GM19324 (cell line): ENCODE measurements around the gene ZNF319.

Source experiments
- ATAC-seq: cut with Tn5 transposase; IDR thresholded peaks from one replicate; pipeline ENCODE4 v1.9.1; 2021; ENCODE audit warnings: mild to moderate bottlenecking, moderate library complexity; ENCODE audit not compliant: unreplicated experiment, low FRiP score

ZNF319 gene

DNA sequence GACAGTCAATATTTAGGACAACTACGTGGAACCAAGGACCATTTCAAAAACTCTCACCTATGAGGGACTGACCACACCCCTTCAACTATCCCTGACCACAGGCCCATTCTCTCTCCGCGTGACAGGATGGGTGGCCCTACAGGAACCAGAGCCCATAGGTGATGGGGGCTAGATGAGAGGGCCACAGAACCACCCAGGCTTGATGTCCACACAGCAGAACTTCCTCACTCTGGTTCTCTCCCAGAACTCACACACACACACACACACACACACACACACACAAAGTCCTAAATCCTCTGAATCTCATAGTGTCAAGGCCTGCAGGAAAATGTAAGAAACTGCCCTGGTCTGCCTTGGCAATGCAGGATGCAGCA, 1.5 kb downstream of the ZNF319 start:
- ATAC-seq = no peak

DNA sequence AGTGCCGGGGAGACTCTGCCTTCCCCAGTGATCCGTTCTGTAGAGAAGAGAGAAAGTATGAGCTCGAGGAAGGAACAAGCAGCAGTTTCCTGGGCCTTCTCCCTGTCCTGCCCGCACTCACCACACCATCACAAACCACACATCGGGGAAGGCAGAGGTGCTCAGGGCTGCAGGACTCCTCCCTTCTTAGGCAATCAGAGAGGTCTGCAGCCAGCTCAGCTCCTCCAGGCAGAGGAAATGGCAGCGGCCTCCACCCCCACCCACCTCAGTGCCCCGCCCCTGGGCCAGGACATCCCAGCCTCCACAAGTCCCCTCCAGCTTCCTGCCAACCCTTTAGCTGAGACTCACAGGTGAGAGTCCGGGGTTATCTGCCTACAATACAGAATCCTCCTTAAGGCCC, 2.0 kb downstream of the ZNF319 start:
- no peak for ATAC-seq

DNA sequence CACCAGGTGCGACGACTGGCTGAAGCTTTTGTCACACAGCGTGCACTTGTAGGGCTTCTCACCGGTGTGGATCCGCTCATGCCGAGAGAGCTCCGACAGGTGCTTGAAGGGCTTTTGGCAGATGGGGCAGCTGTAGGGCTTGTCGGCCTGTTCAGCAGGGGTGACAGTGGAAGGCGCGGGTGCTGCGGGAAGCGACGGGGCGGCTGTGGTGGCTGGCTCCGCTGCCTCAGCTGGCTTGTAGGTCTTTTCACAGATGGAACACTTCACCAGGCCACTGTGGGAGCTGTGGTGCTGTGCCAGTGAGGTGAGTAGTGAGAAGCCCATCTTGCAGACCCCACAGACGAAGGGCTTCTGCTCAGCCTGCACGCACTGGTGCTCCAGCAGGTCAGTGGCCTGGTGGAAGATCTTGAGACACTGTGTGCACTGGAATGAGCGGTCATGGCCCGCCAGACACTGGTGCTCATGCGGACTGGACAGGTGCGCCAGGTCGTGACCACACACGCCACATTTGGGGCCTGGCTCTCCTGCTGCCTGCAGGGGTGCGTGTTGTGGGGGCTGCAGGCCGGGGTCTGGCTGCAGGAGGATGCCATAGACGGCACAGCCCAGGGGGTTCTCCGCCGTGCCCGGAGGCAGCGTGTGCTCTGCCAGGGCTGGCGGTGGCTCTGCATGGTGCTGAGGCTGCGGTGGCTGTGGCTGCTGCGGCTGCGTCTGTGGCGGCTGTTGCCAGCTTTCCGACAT, 2.8 kb downstream of the ZNF319 start:
- ATAC-seq = no peak

GRCh38 chr16:57997176-57997527, 3.3 kb downstream of the ZNF319 start:
- ATAC-seq = no peak

GRCh38 chr16:57996406-57997175, 3.9 kb downstream of the ZNF319 start:
- no peak for ATAC-seq

DNA sequence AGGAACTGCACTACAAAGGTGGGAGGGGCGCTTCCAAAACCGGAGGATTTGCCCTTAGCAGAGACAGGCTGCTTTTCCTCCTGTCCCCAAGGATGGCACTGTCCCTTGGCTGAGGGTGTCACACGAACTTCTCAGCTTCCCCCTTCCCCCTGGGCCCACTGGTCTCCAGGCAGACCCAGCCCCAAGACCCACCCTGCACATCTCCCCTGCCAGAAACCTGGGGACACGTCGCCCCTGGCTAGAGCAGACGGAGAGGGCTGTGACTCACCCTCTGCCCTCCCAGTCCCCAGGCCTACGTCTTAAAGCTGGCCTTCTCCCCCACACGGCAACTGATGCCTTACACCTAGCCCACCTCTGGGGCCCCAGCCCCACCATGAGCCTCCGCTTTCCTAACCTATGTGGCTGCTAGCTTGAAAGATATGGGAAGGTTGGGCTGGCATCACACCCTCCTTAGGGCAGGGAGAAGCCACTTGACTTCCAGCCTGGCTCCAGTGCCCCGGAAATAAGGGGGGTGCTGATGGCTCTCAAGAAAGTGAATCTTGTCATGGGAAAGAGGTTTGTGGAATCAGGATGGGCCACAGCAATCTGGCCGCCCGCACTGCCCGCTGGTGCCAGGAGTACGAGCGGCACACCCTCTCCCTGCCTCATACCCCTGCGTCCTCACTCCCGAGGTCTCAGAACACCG, 4.6 kb downstream of the ZNF319 start:
- no peak for ATAC-seq

DNA sequence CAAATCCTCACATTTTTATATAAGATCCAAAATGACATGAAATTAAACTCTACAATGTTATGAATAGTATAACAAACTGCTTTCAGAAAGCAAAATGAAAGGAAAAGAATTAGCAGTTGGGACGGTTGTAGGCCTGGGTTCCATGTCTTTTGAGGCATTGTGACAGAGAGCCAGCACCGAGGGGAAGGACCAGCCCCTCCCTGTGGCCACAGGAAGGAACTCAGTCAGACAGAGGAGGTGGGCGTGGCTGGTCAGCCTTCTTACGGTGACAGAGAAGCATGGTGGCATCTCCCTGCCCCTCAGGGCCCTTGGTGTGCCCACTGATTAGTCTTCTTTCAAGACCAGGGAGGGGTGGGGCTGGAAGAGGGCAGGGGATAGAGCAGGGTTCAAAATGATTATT, 5.7 kb downstream of the ZNF319 start:
- no peak for ATAC-seq

- no peak for ATAC-seq
These were observed 6.1 kb downstream of the ZNF319 start for GRCh38 chr16:57994361-57994760.

GRCh38 chr16:57993897-57994296, 6.6 kb downstream of the ZNF319 start:
- no peak for ATAC-seq

GRCh38 chr16:57993438-57993837, 7.0 kb downstream of the ZNF319 start:
- ATAC-seq = no peak

- ATAC-seq = no peak
These were observed 8.4 kb downstream of the ZNF319 start for GRCh38 chr16:57992084-57992483.

- ATAC-seq = no peak
These were observed 8.9 kb downstream of the ZNF319 start for GRCh38 chr16:57991551-57992059.

- ATAC-seq = no peak
These were observed 11.5 kb downstream of the ZNF319 start for GRCh38 chr16:57988929-57989328.

GRCh38 chr16:57987441-57988177, 12.9 kb downstream of the ZNF319 start:
- ATAC-seq = no peak

- ATAC-seq = no peak
These were observed 14.3 kb downstream of the ZNF319 start for GRCh38 chr16:57986196-57986595.

- ATAC-seq = no peak
These were observed 15.0 kb downstream of the ZNF319 start for GRCh38 chr16:57985204-57986181.

GRCh38 chr16:57984443-57985203, 15.8 kb downstream of the ZNF319 start:
- peak; percentile 78 for ATAC-seq

DNA sequence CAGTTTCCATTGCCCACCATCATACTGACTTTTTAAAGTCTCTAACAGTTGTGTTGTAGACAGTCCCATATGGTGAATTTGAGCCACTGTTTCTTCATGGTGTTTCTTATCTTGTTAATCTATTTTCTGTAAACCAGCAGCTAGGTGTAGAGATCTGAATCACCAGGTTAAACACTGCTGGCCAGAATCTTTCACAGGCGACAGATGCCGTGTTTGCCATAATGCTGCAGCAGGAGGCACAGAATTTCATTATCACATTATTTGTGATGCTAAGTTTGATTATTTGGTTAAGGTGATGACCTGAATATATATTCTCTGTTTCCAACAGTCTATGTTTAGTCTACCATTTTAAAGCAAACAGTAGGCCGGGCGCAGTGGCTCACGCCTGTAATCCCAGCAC, 18.1 kb downstream of the ZNF319 start:
- ATAC-seq = no peak

DNA sequence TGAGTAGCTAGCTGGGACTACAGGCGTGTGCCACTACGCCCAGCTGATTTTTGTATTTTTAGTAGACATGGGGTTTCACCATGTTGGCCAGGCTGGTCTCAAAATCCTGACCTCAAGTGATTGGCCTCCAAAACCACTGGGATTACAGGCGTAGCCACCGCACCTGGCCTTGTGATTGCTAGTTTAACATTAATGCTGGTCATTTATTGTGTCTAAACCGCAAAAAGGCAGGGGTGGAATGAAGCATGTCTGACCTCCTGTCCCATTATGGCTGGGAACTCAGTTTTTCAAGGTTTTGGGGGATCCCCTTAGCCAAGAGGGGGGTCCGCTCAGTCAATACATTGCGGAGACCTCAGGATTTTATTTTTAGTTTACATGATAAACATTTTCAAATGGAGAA, 18.8 kb downstream of the ZNF319 start:
- ATAC-seq = no peak
